SK-N-SH (cell line): ENCODE results near the gene B4GALT6. TPM values are rescaled to one million over a fixed set of nuclear protein-coding genes. Genes with fewer than 3 reads are reported as not detected.

Experiments used
- CTCF ChIA-PET: fragments of 300-600, 350-600 bp; formaldehyde crosslinking; extraction: SDS; loops from one replicate; lab custom pipeline; 2021; lab: Yijun Ruan, JAX
- POLR2A ChIA-PET: fragments of 350-600 bp; sonication (Branson Sonifier 250); formaldehyde crosslinking; extraction: SDS; loops from one replicate; lab custom pipeline; 2020; ENCODE audit warnings: antibody characterized with exemption, inconsistent platforms; lab: Yijun Ruan, JAX
- DNase-seq: peaks from one replicate; pipeline ENCODE4 v3.0.0; 2012
- H2AFZ ChIP-seq: fragments of 200-600 bp; sonication (generic); 2 replicates; pipeline ENCODE4 v1.8.1; 2016; ENCODE audit warnings: antibody characterized with exemption, mild to moderate bottlenecking, low read depth
- H3F3A ChIP-seq: fragments of 200-600 bp; sonication (generic); replicated peaks from 2 replicates; pipeline ENCODE3; 2016; ENCODE audit warnings: antibody characterized with exemption, mild to moderate bottlenecking; ENCODE audit not compliant: insufficient read depth
- H3K27ac ChIP-seq, 2 experiments: fragments of 200-500 bp in 1 of 2; fragments of 200-600 bp in 1 of 2; sonication (Bioruptor generic) in 1 of 2; sonication (generic), shearing (Covaris generic) in 1 of 2; 2 replicates each; pipeline versions ENCODE4 v1.5.1 to v1.6.1; 2014 to 2016; ENCODE audit warnings: low read depth in 2 of 2, inconsistent platforms in 1 of 2, low read length in 1 of 2, mild to moderate bottlenecking in 1 of 2, mixed read lengths in 1 of 2
- H3K27me3 ChIP-seq: fragments of 200-600 bp; sonication (generic), shearing (Covaris generic); 2 replicates; pipeline ENCODE4 v1.6.1; 2016; ENCODE audit warnings: mixed run types; ENCODE audit not compliant: insufficient read depth
- H3K36me3 ChIP-seq, 2 experiments: fragments of 200-500 bp in 1 of 2; fragments of 200-600 bp in 1 of 2; sonication (Bioruptor generic) in 1 of 2; sonication (generic) in 1 of 2; replicated peaks in 1 of 2; 2 replicates each; pipeline versions ENCODE3 to v1.5.1; 2014 to 2016; ENCODE audit warnings: low read length in 1 of 2, mild to moderate bottlenecking in 1 of 2; ENCODE audit not compliant: insufficient read depth in 2 of 2, control insufficient read depth in 1 of 2
- H3K4me1 ChIP-seq, 2 experiments: fragments of 200-500 bp in 1 of 2; fragments of 200-600 bp in 1 of 2; sonication (Bioruptor generic) in 1 of 2; sonication (generic), shearing (Covaris generic) in 1 of 2; 2 replicates each; pipeline versions ENCODE4 v1.5.1 to v1.6.1; 2014 to 2016; ENCODE audit warnings: low read depth in 1 of 2, low read length in 1 of 2, mixed run types in 1 of 2; ENCODE audit not compliant: insufficient read depth in 2 of 2, control insufficient read depth in 1 of 2
- H3K4me2 ChIP-seq: fragments of 200-600 bp; sonication (generic), shearing (Covaris generic); 2 replicates; pipeline ENCODE4 v1.6.1; 2017; ENCODE audit warnings: mixed run types
- H3K4me3 ChIP-seq, 2 experiments: fragments of 200-500 bp in 1 of 2; fragments of 200-600 bp in 1 of 2; sonication (Bioruptor generic) in 1 of 2; sonication (generic), shearing (Covaris generic) in 1 of 2; 2 replicates each; pipeline versions ENCODE4 v1.5.1 to v1.8.1; 2014 to 2016; ENCODE audit warnings: low read depth in 2 of 2, inconsistent platforms in 1 of 2, low read length in 1 of 2, mild to moderate bottlenecking in 1 of 2, mixed read lengths in 1 of 2, moderate library complexity in 1 of 2
- H3K79me2 ChIP-seq: fragments of 200-600 bp; sonication (generic); 2 replicates; pipeline ENCODE4 v1.8.1; 2017; ENCODE audit warnings: mild to moderate bottlenecking; ENCODE audit not compliant: insufficient read depth
- H3K9ac ChIP-seq: fragments of 200-600 bp; sonication (generic); 2 replicates; pipeline ENCODE4 v1.6.1; 2017; ENCODE audit warnings: mixed run types
- H3K9me2 ChIP-seq: fragments of 200-600 bp; sonication (generic); 2 replicates; pipeline ENCODE4 v1.6.1; 2017; ENCODE audit warnings: mixed run types
- H3K9me3 ChIP-seq: fragments of 200-600 bp; sonication (generic); 2 replicates; pipeline ENCODE4 v1.6.1; 2017; ENCODE audit warnings: mixed run types, mild to moderate bottlenecking, moderate library complexity
- H4K20me1 ChIP-seq: fragments of 200-600 bp; sonication (generic); 2 replicates; pipeline ENCODE4 v1.6.1; 2017; ENCODE audit warnings: mild to moderate bottlenecking, mixed run types; ENCODE audit not compliant: insufficient read depth
- CHD2 ChIP-seq: fragments of 150-350 bp; IDR thresholded peaks from 2 replicates; pipeline ENCODE4 v1.6.1; 2018; ENCODE audit warnings: low read length; ENCODE audit not compliant: partially characterized antibody
- CTCF ChIP-seq: fragments of 200-600 bp; sonication (generic); IDR thresholded peaks from 2 replicates; pipeline ENCODE4 v1.6.1; 2017; ENCODE audit warnings: antibody characterized with exemption, mild to moderate bottlenecking, moderate library complexity
- ELF1 ChIP-seq: IDR thresholded peaks from 2 replicates; pipeline ENCODE4 v1.4.0; 2012
- EZH2phosphoT487 ChIP-seq: fragments of 200-600 bp; sonication (generic); IDR thresholded peaks from 2 replicates; pipeline ENCODE4 v1.6.1; 2017; ENCODE audit warnings: low read depth, mixed run types, mild to moderate bottlenecking, antibody characterized with exemption, moderate library complexity, borderline replicate concordance
- FOSL2 ChIP-seq: IDR thresholded peaks from 2 replicates; pipeline ENCODE4 v1.4.0; 2012; ENCODE audit warnings: low read depth, mild to moderate bottlenecking, moderate library complexity, borderline replicate concordance
- FOXJ3 ChIP-seq: sonication (generic); formaldehyde crosslinking; IDR thresholded peaks from 2 replicates; pipeline ENCODE4 v1.5.1; 2020; ENCODE audit warnings: mild to moderate bottlenecking, missing genetic modification reagents
- GABPA ChIP-seq: IDR thresholded peaks from 2 replicates; pipeline ENCODE4 v1.4.0; 2012; ENCODE audit warnings: low read depth, mild to moderate bottlenecking
- GATA2 ChIP-seq: sonication (generic); formaldehyde crosslinking; IDR thresholded peaks from 2 replicates; pipeline ENCODE4 v1.5.0; 2020; ENCODE audit warnings: mild to moderate bottlenecking, missing genetic modification reagents
- MAX ChIP-seq: IDR thresholded peaks from 2 replicates; pipeline ENCODE4 v1.4.0; 2012; ENCODE audit warnings: low read depth
- MXI1 ChIP-seq: IDR thresholded peaks from 2 replicates; pipeline ENCODE4 v1.6.1; 2012; ENCODE audit warnings: mild to moderate bottlenecking, low read depth, low read length, improper control_type of control experiment
- NFIC ChIP-seq: IDR thresholded peaks from 2 replicates; pipeline ENCODE4 v1.4.0; 2012; ENCODE audit warnings: borderline replicate concordance
- PBX3 ChIP-seq: IDR thresholded peaks from 2 replicates; pipeline ENCODE4; 2012
- POLR2AphosphoS5 ChIP-seq: IDR thresholded peaks from 2 replicates; pipeline ENCODE4 v1.6.1; 2012; ENCODE audit warnings: low read depth, low read length
- REST ChIP-seq: IDR thresholded peaks from 2 replicates; pipeline ENCODE4 v1.6.1; 2012; ENCODE audit warnings: mild to moderate bottlenecking, low read depth, low read length, moderate library complexity
- RFX5 ChIP-seq: IDR thresholded peaks from 2 replicates; pipeline ENCODE4 v1.6.1; 2012; ENCODE audit warnings: mild to moderate bottlenecking, improper control_type of control experiment, low read length
- RXRA ChIP-seq: IDR thresholded peaks from 2 replicates; pipeline ENCODE4 v1.4.0; 2012; ENCODE audit warnings: low read depth, mild to moderate bottlenecking, borderline replicate concordance
- SMC3 ChIP-seq: IDR thresholded peaks from 2 replicates; pipeline ENCODE4 v1.6.1; 2012; ENCODE audit warnings: low read depth, low read length, improper control_type of control experiment
- TAF1 ChIP-seq: IDR thresholded peaks from 2 replicates; pipeline ENCODE4 v1.6.1; 2012; ENCODE audit warnings: low read depth, mild to moderate bottlenecking, low read length, moderate library complexity, borderline replicate concordance
- YY1 ChIP-seq: IDR thresholded peaks from 2 replicates; pipeline ENCODE4 v1.4.0; 2012; ENCODE audit warnings: low read depth, mild to moderate bottlenecking
- ZBTB33 ChIP-seq: IDR thresholded peaks from 2 replicates; pipeline ENCODE4 v1.4.0; 2012; ENCODE audit warnings: low read depth, borderline replicate concordance
- WGBS: methylation state at CpG from one replicate; pipeline ENCODE4 v1.1.6; 2017; ENCODE audit warnings: low lambda C conversion rate; 5-methylcytosine and 5-hydroxymethylcytosine counted together
- polyA plus RNA-seq, 3 experiments: library from polyadenylated mRNA; depleted of rRNA; stranded (reverse); fragments of >200 nt; gene quantifications; 2 replicates each; pipeline ENCODE4 v1.2.3, GENCODE V29; 2012

B4GALT6 gene
- polyA plus RNA-seq, 1 of the 3 experiments (the other 2 are of a cell fraction): 3.1 TPM

GRCh38 chr18:31720867-31721266, 36.5 kb upstream of the B4GALT6 start:
- TF ChIP-seq YY1 (no peak), CHD2 (no peak), SMC3 (no peak), REST (no peak), CTCF (no peak), FOSL2 (no peak), FOXJ3 (no peak), POLR2AphosphoS5 (no peak), RXRA (no peak), RFX5 (no peak), MXI1 (no peak), GATA2 (CRISPR knock-in tag) (no peak), MAX (no peak), PBX3 (no peak), GABPA (no peak), NFIC (no peak), EZH2phosphoT487 (no peak), TAF1 (no peak), ZBTB33 (no peak), ELF1 (no peak)
- TF ChIP-seq, all 33 proteins: peak for 0
- CTCF ChIA-PET: interaction anchor here (1.9 kb wide), 1 partner anchor 165 kb away, joined by 7 read pairs; no protein-coding TSS in a partner anchor
- POLR2A ChIA-PET: no interaction called here

More at GRCh38 chr18:31720867-31721266, 36.5 kb upstream of the B4GALT6 start:
- H3K4me2 ChIP-seq: no peak overlapping the region
- H3K27ac ChIP-seq: no peak overlapping the region
- H3K9me3 ChIP-seq: no peaks in the 10 kb centered on the region
- no peaks in the 10 kb centered on the region for H3K9me2 ChIP-seq
- H4K20me1 ChIP-seq: no peaks in the 10 kb centered on the region
- no peaks in the 10 kb centered on the region for H3K36me3 ChIP-seq
- no peak overlapping the region for H3K9ac ChIP-seq
- H2AFZ ChIP-seq: no peak overlapping the region
- H3K4me3 ChIP-seq: no peak overlapping the region
- peaks cover 0 to 4% of the 10 kb centered on the region in 2 experiments; a peak in 1 of 4 replicates for H3K4me1 ChIP-seq
- no peaks in the 10 kb centered on the region; the same call in 1 of the 2 replicates for H3K27me3 ChIP-seq
- DNase-seq: no peak
- no peaks in the 10 kb centered on the region for H3F3A ChIP-seq
- no peaks in the 10 kb centered on the region for H3K79me2 ChIP-seq
- 56% methylated on average over 7 of the region's 7 CpGs for WGBS
